Lung (tissue), 16 donors: Measurements from ENCODE around the gene RIPOR1. TPM values are rescaled to one million over a fixed set of nuclear protein-coding genes. Genes with fewer than 3 reads are reported as not detected.

Source experiments
- ATAC-seq: fragments of 200-7000 bp; cut with Tn5 transposase; one replicate; pipeline ENCODE4 v1.9.1; 2020; ENCODE audit warnings: moderate number of reproducible peaks; ENCODE audit not compliant: insufficient read depth, low FRiP score
- DNase-seq, 3 donors: peaks; one replicate each; pipeline ENCODE4 v3.0.0-alpha.2; 2013 to 2017
- H3K27ac ChIP-seq, 2 donors: one replicate each; pipeline ENCODE4 v1.5.1; 2013; ENCODE audit warnings: mild to moderate bottlenecking in 2 of 2, moderate library complexity in 2 of 2, control low read depth in 1 of 2, inconsistent platforms in 1 of 2, low read depth in 1 of 2, low read length in 1 of 2
- H3K27me3 ChIP-seq, 3 donors: one replicate each; pipeline ENCODE4 v1.5.1; 2013; ENCODE audit warnings: low read length in 2 of 3; ENCODE audit not compliant: control insufficient read depth in 3 of 3, insufficient read depth in 3 of 3
- H3K36me3 ChIP-seq, 4 donors: one replicate each; pipeline ENCODE4 v1.5.1; 2013; ENCODE audit warnings: low read length in 4 of 4, mild to moderate bottlenecking in 1 of 4, moderate library complexity in 1 of 4; ENCODE audit not compliant: control insufficient read depth in 4 of 4, insufficient read depth in 4 of 4
- H3K4me1 ChIP-seq, 5 donors: one replicate each; pipeline ENCODE4 v1.5.1; 2013; ENCODE audit warnings: low read length in 5 of 5, mild to moderate bottlenecking in 2 of 5, moderate library complexity in 1 of 5; ENCODE audit not compliant: control insufficient read depth in 5 of 5, insufficient read depth in 5 of 5
- H3K4me3 ChIP-seq: one replicate; pipeline ENCODE4 v1.5.1; 2013; ENCODE audit warnings: mild to moderate bottlenecking, control low read depth, moderate library complexity
- H3K9ac ChIP-seq, 2 donors: one replicate each; pipeline ENCODE4 v1.5.1; 2013; ENCODE audit warnings: low read length in 2 of 2, control low read depth in 1 of 2; ENCODE audit not compliant: insufficient read depth in 1 of 2
- H3K9me3 ChIP-seq, 4 donors: one replicate each; pipeline ENCODE4 v1.5.1; 2013; ENCODE audit warnings: low read length in 3 of 4, mild to moderate bottlenecking in 1 of 4, moderate library complexity in 1 of 4; ENCODE audit not compliant: control insufficient read depth in 4 of 4, insufficient read depth in 3 of 4
- WGBS, 2 donors: extraction: QIAGEN DNeasy Blood & Tissue Kit; methylation state at CpG; one replicate each; pipeline ENCODE4 v1.1.7; 2013; 5-methylcytosine and 5-hydroxymethylcytosine counted together
- long read RNA-seq, 5 donors: transcript quantifications; one replicate each; lab custom pipeline, GENCODE V29; 2026
- polyA plus RNA-seq, 2 donors: library from polyadenylated mRNA; stranded (reverse); fragments of 200-250 nt; gene quantifications; one replicate each; pipeline ENCODE4 v1.2.1, GENCODE V29; 2013
- total RNA-seq, 2 donors: library from RNA; depleted of rRNA in 1 of 2; stranded (reverse); fragments of >200 nt in 1 of 2; gene quantifications; one replicate each; pipeline ENCODE4 v1.2.1, GENCODE V29; 2014 to 2021
- TF ChIP-seq, protein P1 (sequence below): IDR thresholded peaks from 2 replicates; pipeline ENCODE4 v1.5.1; 2012; ENCODE audit warnings: mild to moderate bottlenecking; ENCODE audit errors: control extremely low read depth, extremely low read depth
- donor health status: control.
- donor health status: control.
- donor health status: Bipolar disorder and iron deficiency.
- donor health status: healthy.
- donor health status: DM: yes; HTN: yes; CAD: no.

The RIPOR1 gene, protein sequence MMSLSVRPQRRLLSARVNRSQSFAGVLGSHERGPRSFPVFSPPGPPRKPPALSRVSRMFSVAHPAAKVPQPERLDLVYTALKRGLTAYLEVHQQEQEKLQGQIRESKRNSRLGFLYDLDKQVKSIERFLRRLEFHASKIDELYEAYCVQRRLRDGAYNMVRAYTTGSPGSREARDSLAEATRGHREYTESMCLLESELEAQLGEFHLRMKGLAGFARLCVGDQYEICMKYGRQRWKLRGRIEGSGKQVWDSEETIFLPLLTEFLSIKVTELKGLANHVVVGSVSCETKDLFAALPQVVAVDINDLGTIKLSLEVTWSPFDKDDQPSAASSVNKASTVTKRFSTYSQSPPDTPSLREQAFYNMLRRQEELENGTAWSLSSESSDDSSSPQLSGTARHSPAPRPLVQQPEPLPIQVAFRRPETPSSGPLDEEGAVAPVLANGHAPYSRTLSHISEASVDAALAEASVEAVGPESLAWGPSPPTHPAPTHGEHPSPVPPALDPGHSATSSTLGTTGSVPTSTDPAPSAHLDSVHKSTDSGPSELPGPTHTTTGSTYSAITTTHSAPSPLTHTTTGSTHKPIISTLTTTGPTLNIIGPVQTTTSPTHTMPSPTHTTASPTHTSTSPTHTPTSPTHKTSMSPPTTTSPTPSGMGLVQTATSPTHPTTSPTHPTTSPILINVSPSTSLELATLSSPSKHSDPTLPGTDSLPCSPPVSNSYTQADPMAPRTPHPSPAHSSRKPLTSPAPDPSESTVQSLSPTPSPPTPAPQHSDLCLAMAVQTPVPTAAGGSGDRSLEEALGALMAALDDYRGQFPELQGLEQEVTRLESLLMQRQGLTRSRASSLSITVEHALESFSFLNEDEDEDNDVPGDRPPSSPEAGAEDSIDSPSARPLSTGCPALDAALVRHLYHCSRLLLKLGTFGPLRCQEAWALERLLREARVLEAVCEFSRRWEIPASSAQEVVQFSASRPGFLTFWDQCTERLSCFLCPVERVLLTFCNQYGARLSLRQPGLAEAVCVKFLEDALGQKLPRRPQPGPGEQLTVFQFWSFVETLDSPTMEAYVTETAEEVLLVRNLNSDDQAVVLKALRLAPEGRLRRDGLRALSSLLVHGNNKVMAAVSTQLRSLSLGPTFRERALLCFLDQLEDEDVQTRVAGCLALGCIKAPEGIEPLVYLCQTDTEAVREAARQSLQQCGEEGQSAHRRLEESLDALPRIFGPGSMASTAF
- total RNA-seq (100 to 1,000 TPM in 1 of 2 donors, 10 to 100 TPM in 1; 85.1 to 122 TPM), polyA plus RNA-seq (10 to 100 TPM; 44.1 to 55.6 TPM)
- long read RNA-seq, donor 1, partial matches to known transcripts: 12 of 12 reads
- long read RNA-seq, donor 1, other reads (novel, unspliced or antisense): 0 of 12 reads
- long read RNA-seq, donor 2, partial matches to known transcripts: 5 of 5 reads
- long read RNA-seq, donor 2, other reads (novel, unspliced or antisense): 0 of 5 reads
- long read RNA-seq, donor 3: 0 reads
- long read RNA-seq, donor 4, partial matches to known transcripts: 12 of 13 reads
- long read RNA-seq, donor 4, other reads (novel, unspliced or antisense): 0 of 13 reads
- long read RNA-seq, donor 5, partial matches to known transcripts: 52 of 54 reads
- long read RNA-seq, donor 5, other reads (novel, unspliced or antisense): 0 of 54 reads

DNA sequence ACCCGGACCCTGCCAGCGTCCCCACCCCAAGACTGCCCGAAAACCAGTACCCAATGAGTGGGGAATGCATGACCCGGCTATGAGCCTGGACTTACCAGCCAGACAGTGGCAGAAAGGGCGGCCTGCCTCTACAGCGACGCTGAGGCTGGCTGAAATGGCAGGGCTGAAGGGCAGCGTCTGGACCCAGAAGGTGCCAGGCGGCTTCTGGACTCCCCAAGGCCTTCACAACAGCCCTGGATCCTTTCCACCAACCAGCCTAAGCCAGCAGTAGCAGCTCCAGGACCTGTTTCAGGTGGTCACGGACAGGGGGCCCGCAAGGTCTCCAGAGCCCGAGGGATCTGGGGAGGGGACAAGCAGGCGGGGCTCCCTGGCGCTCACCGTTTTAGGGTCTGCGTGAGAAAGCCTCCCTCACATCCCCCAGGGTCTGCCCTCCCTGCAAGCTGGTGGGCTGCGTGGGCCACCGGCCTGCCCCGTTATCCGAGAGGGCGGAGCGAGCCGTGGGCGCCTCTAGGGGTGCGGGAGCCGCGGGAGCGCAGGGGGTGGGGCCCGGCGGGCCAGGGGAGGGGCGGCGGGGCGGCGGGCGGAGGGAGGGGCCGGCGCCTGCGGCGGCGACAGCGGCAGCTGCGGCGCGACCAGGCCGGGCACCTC, at the start of gene RIPOR1:
Gene RIPOR1 (plus strand): TSS at position 608 of the 648 bp plus-strand sequence. CDS start 9,618 bp downstream, outside the sequence.
- peak within 1 kb of the TSS; percentile 89 to 93 for H3K27ac ChIP-seq
- H3K4me1 ChIP-seq: peaks cover 0 to 25% (median 13%) of the 10 kb centered on the region in 5 donors
- peak within 1 kb of the TSS; percentile 82 to 86 for H3K9ac ChIP-seq
- no peaks in the 10 kb centered on the region for H3K36me3 ChIP-seq
- TF ChIP-seq, protein P1, sequence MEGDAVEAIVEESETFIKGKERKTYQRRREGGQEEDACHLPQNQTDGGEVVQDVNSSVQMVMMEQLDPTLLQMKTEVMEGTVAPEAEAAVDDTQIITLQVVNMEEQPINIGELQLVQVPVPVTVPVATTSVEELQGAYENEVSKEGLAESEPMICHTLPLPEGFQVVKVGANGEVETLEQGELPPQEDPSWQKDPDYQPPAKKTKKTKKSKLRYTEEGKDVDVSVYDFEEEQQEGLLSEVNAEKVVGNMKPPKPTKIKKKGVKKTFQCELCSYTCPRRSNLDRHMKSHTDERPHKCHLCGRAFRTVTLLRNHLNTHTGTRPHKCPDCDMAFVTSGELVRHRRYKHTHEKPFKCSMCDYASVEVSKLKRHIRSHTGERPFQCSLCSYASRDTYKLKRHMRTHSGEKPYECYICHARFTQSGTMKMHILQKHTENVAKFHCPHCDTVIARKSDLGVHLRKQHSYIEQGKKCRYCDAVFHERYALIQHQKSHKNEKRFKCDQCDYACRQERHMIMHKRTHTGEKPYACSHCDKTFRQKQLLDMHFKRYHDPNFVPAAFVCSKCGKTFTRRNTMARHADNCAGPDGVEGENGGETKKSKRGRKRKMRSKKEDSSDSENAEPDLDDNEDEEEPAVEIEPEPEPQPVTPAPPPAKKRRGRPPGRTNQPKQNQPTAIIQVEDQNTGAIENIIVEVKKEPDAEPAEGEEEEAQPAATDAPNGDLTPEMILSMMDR: no peak
- no peaks in the 10 kb centered on the region for H3K9me3 ChIP-seq
- H3K27me3 ChIP-seq: no peaks in the 10 kb centered on the region
- 18 to 28% methylated on average over 25 to 45 of the region's 45 CpGs for WGBS, 2 donors
- H3K4me3 ChIP-seq: peak within 1 kb of the TSS; percentile 57
- DNase-seq (peak; percentile 46 to 72 (median 56)), ATAC-seq (peak; percentile 51)

DNA sequence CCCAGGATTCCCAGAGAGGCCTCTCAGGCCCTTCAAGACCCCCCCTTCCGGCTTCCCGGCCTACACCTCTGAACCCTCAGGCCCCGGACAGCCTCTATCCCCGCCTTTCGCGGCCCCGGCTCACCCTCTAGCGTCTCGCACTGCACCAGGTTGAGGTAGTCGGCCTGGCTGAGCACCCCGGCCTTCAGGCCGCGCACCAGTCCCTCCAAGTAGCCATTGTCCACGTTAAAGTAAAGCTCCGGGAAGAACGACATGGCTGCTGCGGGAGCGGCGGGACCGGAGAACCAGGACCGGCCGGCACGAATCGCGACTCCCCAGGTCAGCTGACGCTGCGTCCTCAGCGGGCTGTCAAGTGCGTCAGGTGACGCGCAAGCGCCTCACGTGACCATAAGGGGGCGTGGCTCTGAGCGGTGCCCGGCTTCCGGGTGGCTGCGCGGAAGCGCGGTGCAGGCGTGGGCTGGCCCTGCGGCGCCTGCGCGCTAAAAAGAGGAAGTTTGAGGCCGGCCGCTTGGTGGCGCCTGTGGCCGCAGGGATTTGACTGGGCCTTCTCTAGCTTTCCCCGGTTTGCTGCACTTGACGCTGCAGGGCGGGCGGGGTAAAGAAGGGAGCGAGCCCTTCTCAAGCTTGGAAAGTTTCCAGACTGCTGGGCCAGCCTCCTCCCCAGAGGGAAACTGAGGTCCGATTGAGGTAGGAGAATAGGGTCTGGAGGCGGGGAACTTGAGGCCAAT, 47.6 kb upstream of the RIPOR1 start, which contains the start of gene ATP6V0D1:
Gene ATP6V0D1 (minus strand): TSS at position 325 of the 728 bp plus-strand sequence. CDS start 71 bp downstream, at position 254.
- ATAC-seq: peak; percentile 91
- 0 to 1% methylated on average over 56 to 57 of the region's 57 CpGs for WGBS, 2 donors
- peaks cover 0 to 22% (median 4%) of the 10 kb centered on the region in 5 donors for H3K4me1 ChIP-seq

More for the DNA sequence above, 47.6 kb upstream of the RIPOR1 start, which contains the start of gene ATP6V0D1:
- Histone ChIP-seq H3K36me3 (peaks cover 0 to 2% (median 0%) of the 10 kb centered on the region in 4 donors), H3K27ac (peak within 1 kb of the TSS; percentile 86 to 99), H3K9ac (peak within 1 kb of the TSS; percentile 69 to 85), H3K4me3 (peak within 1 kb of the TSS; percentile 97), H3K27me3 (no peaks in the 10 kb centered on the region), H3K9me3 (no peaks in the 10 kb centered on the region)
- TF ChIP-seq, protein P1: peak; percentile 72
- DNase-seq: peak; percentile 98 to 99 (median 99)
